ENCODE measurements around the gene ERVK3-1. TPM values are rescaled to one million over a fixed set of nuclear protein-coding genes. Genes with fewer than 3 reads are reported as not detected.

The ERVK3-1 gene
- polyA plus RNA-seq, 1 donor from 2014 or later: 141 TPM

DNA sequence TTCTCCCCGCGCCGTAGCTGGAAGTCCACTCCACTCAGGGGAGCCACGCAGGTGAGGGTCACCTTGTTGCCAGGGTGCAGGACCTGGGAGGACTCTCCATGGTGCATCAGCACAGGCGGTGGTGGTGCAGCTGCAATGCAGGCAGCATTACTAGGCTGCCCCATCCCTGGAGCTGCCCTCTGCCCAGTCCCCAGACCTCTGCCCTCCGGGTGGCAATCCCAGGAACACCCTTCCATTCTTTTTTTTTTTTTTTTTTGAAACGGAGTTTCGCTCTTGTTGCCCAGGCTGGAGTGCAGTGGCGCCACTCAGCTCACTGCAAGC, 46.3 kb downstream of the ERVK3-1 start:
- Histone ChIP-seq H3K79me2 (replicated peaks; ENCODE audit: insufficient read depth, low read length) (peaks cover 5% of the 10 kb centered on the region), H3K9me2 (ENCODE audit: insufficient read depth, low read length) (no peaks in the 10 kb centered on the region), H2AFZ (ENCODE audit: low read depth, low read length) (no peak overlapping the region), H3K9ac (ENCODE audit: low read length) (no peak overlapping the region), H4K20me1 (ENCODE audit: insufficient read depth) (no peaks in the 10 kb centered on the region), H3K9me3 (ENCODE audit: low read length) (no peaks in the 10 kb centered on the region), H3F3A (ENCODE audit: insufficient read depth, low read length, poor library complexity, severe bottlenecking) (no peaks in the 10 kb centered on the region), H3K27me3 (ENCODE audit: insufficient read depth, low read depth, low read length) (no peaks in the 10 kb centered on the region), H3K27ac (ENCODE audit: low read length) (no peak overlapping the region), H3K4me3 (ENCODE audit: low read length) (no peak overlapping the region), H3K36me3 (ENCODE audit: insufficient read depth, low read length) (no peaks in the 10 kb centered on the region), H3K4me2 (ENCODE audit: low read length) (no peak overlapping the region)
- TF ChIP-seq RAD21 (conservative IDR thresholded peaks at IDR 0.05) (no peak), MXI1 (conservative IDR thresholded peaks at IDR 0.05; ENCODE audit: poor library complexity, severe bottlenecking) (no peak), CTCF (IDR thresholded peaks at IDR 0.05; ENCODE audit: poor library complexity, severe bottlenecking) (no peak)

DNA sequence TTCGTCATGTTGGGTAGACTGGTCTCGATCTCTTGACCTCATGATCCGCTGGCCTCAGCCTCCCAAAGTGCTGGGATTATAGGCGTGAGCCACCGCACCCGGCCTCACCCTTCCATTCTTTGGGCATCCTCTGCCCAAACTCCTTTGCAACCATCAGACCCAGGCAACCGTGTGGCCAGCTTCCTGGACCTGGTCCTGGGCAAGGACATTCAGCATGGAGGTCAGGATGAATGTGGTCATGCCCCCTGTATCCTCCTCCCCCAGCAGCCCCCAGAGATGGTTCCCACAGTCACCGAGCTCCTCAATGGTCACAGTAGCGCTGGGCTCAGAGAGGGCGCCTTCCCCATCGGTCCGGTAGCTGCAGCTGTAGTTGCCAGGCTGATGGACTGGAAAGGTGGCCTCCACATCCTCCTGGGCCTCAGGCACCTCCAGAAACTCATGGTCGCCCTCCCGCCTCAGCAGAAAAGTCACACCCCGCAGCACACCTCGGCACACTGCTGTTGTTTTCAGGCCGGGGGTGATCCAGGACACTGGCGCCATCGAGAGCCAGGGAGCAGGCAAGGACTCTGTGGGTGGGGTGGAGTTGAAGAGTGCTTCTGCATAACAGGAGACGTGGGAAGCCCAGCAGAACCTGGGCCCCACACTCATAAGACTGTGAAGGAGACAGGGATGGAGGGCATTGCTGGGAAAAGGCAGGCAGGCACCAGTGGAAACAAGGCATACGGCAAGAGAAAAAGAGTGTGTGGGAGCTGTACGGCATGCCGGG, 47.0 kb downstream of the ERVK3-1 start:
- Histone ChIP-seq H3K79me2 (replicated peaks; ENCODE audit: insufficient read depth, low read length) (peaks cover 5% of the 10 kb centered on the region), H2AFZ (ENCODE audit: low read depth, low read length) (no peak overlapping the region), H4K20me1 (ENCODE audit: insufficient read depth) (no peaks in the 10 kb centered on the region), H3F3A (ENCODE audit: insufficient read depth, low read length, poor library complexity, severe bottlenecking) (no peaks in the 10 kb centered on the region), H3K27me3 (ENCODE audit: insufficient read depth, low read depth, low read length) (no peaks in the 10 kb centered on the region), H3K4me3 (ENCODE audit: low read length) (no peak overlapping the region), H3K9me2 (ENCODE audit: insufficient read depth, low read length) (no peaks in the 10 kb centered on the region), H3K4me2 (ENCODE audit: low read length) (no peak overlapping the region), H3K9ac (ENCODE audit: low read length) (no peak overlapping the region), H3K27ac (ENCODE audit: low read length) (no peak overlapping the region), H3K36me3 (ENCODE audit: insufficient read depth, low read length) (no peaks in the 10 kb centered on the region), H3K9me3 (ENCODE audit: low read length) (no peaks in the 10 kb centered on the region)
- no peak for TF ChIP-seq MXI1 (conservative IDR thresholded peaks at IDR 0.05; ENCODE audit: poor library complexity, severe bottlenecking)
- TF ChIP-seq SMC3 (conservative IDR thresholded peaks at IDR 0.05; ENCODE audit: poor library complexity): no peak
- TF ChIP-seq CTCF (IDR thresholded peaks at IDR 0.05; ENCODE audit: poor library complexity, severe bottlenecking): no peak
- no peak for TF ChIP-seq REST (IDR thresholded peaks at IDR 0.05; ENCODE audit: borderline replicate concordance)
- no peak for TF ChIP-seq EZH2 (IDR thresholded peaks at IDR 0.05; ENCODE audit: borderline replicate concordance, insufficient read depth, low read length, poor library complexity, severe bottlenecking)
- no peak for TF ChIP-seq POLR2AphosphoS5 (IDR thresholded peaks at IDR 0.05)
- no peak for TF ChIP-seq RAD21 (conservative IDR thresholded peaks at IDR 0.05)
- no peak for TF ChIP-seq EP300 (conservative IDR thresholded peaks at IDR 0.05; ENCODE audit: poor library complexity, severe bottlenecking)
- no peak for TF ChIP-seq TAF1 (IDR thresholded peaks at IDR 0.05; ENCODE audit: low read depth)
